ENCODE measurements around the gene KRT25.

GRCh38 chr17:40726919-40727318 is 28.2 kb downstream of the KRT25 start:
- TF ChIP-seq SP4 (IDR thresholded peaks at IDR 0.05; ENCODE audit: low read length) = no peak
- TF ChIP-seq CTCF (IDR thresholded peaks at IDR 0.05; ENCODE audit: control extremely low read depth in 1 of 3, insufficient read depth in 1 of 3, low read depth in 1 of 3, low read length in 3 of 3) = peak in 2 of 3 experiments; percentile 22 to 39; a peak in 2 of 4 replicates
- no peak for TF ChIP-seq CEBPB (IDR thresholded peaks at IDR 0.05; ENCODE audit: low read depth, low read length)
- TF ChIP-seq POLR2A (IDR thresholded peaks at IDR 0.05; ENCODE audit: control extremely low read depth in 1 of 2, low read depth in 2 of 2, low read length in 2 of 2) = no peak
- no peak for TF ChIP-seq SP1 (IDR thresholded peaks at IDR 0.05; ENCODE audit: low read depth, low read length)
- TF ChIP-seq EGR1 (IDR thresholded peaks at IDR 0.05; ENCODE audit: borderline replicate concordance, low read depth, low read length) = no peak
- TF ChIP-seq EZH2 (IDR thresholded peaks at IDR 0.05; ENCODE audit: low read depth, low read length, severe bottlenecking) = no peak
- no peak for TF ChIP-seq MAX (IDR thresholded peaks at IDR 0.05)
